NB4 (cell line): ENCODE results near the gene ERH.

ENCODE experiments used
- DNase-seq: peaks from one replicate; pipeline ENCODE4 v3.0.0; 2010; ENCODE audit warnings: low read depth
- H3K4me3 ChIP-seq: one replicate; pipeline ENCODE4 v1.5.1; 2011; ENCODE audit warnings: mild to moderate bottlenecking, low read depth, low read length, moderate library complexity
- CTCF ChIP-seq: IDR thresholded peaks from one replicate; pipeline ENCODE4 v1.5.1; 2012; ENCODE audit warnings: low read depth, low read length
- MAX ChIP-seq: IDR thresholded peaks from 2 replicates; pipeline ENCODE4 v1.6.1; 2011; ENCODE audit warnings: low read depth, low read length
- MYC ChIP-seq: IDR thresholded peaks from 2 replicates; pipeline ENCODE4 v1.6.1; 2011; ENCODE audit warnings: low read depth, low read length
- POLR2A ChIP-seq: IDR thresholded peaks from 2 replicates; pipeline ENCODE4 v1.6.1; 2011; ENCODE audit warnings: mild to moderate bottlenecking; ENCODE audit not compliant: insufficient read length; ENCODE audit errors: extremely low read depth

Gene ERH

GRCh38 chr14:69373104-69373503 lies 25.0 kb downstream of the ERH start:
- TF ChIP-seq MYC: no peak
- no peak for TF ChIP-seq MAX
- no peak for TF ChIP-seq POLR2A
- no peak for TF ChIP-seq CTCF
- no peak overlapping the region for H3K4me3 ChIP-seq
- no peak for DNase-seq

- TF ChIP-seq MYC: no peak
- no peak for TF ChIP-seq POLR2A
- TF ChIP-seq CTCF: no peak
- no peak for TF ChIP-seq MAX
- no peak for DNase-seq
- H3K4me3 ChIP-seq: no peak overlapping the region
Measured at GRCh38 chr14:69372146-69372545, 26.0 kb downstream of the ERH start.

- no peak for DNase-seq
- no peak overlapping the region for H3K4me3 ChIP-seq
- TF ChIP-seq MYC (no peak), POLR2A (no peak)
Measured at GRCh38 chr14:69370061-69370460, 28.0 kb downstream of the ERH start.

GRCh38 chr14:69368381-69368780 lies 29.7 kb downstream of the ERH start:
- H3K4me3 ChIP-seq: no peak overlapping the region
- TF ChIP-seq MYC (no peak), MAX (no peak)
- DNase-seq: no peak

GRCh38 chr14:69366761-69367160 lies 31.3 kb downstream of the ERH start:
- no peak for DNase-seq
- no peak overlapping the region for H3K4me3 ChIP-seq
- no peak for TF ChIP-seq POLR2A
- TF ChIP-seq MAX: no peak
- TF ChIP-seq CTCF: no peak
- TF ChIP-seq MYC: no peak

- TF ChIP-seq POLR2A (no peak), MAX (no peak), MYC (no peak), CTCF (no peak)
- no peak for DNase-seq
- no peak overlapping the region for H3K4me3 ChIP-seq
Measured at GRCh38 chr14:69366069-69366468, 32.0 kb downstream of the ERH start.

GRCh38 chr14:69364378-69364777 lies 33.7 kb downstream of the ERH start:
- H3K4me3 ChIP-seq: no peak overlapping the region
- no peak for DNase-seq
- TF ChIP-seq POLR2A: no peak
- TF ChIP-seq MYC: no peak
- no peak for TF ChIP-seq MAX
- TF ChIP-seq CTCF: no peak
